ENCODE data around the gene AFG1L.

DNA sequence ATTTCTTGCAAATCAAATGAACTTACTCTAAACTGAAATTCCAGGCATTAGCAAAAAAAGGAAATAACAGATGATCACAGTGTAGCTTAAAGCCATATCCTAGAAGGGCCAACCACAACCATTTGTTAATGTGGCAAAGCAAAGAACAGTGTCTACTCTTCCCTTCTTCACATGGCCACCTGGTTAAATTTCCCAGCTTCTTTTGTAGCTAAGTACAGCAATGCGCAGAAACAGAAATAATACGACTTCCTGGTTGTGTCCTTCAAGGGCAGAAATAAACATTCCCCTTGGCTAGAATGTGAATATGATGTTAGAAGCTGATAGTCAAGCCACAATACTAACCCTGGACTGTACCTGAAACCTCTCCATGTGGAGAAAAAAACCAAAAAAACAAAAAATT is 43.6 kb upstream of the AFG1L start:
- TF ChIP-seq, protein P1, sequence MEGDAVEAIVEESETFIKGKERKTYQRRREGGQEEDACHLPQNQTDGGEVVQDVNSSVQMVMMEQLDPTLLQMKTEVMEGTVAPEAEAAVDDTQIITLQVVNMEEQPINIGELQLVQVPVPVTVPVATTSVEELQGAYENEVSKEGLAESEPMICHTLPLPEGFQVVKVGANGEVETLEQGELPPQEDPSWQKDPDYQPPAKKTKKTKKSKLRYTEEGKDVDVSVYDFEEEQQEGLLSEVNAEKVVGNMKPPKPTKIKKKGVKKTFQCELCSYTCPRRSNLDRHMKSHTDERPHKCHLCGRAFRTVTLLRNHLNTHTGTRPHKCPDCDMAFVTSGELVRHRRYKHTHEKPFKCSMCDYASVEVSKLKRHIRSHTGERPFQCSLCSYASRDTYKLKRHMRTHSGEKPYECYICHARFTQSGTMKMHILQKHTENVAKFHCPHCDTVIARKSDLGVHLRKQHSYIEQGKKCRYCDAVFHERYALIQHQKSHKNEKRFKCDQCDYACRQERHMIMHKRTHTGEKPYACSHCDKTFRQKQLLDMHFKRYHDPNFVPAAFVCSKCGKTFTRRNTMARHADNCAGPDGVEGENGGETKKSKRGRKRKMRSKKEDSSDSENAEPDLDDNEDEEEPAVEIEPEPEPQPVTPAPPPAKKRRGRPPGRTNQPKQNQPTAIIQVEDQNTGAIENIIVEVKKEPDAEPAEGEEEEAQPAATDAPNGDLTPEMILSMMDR (IDR thresholded peaks at IDR 0.05) = no peak
- TF ChIP-seq, protein P2, sequence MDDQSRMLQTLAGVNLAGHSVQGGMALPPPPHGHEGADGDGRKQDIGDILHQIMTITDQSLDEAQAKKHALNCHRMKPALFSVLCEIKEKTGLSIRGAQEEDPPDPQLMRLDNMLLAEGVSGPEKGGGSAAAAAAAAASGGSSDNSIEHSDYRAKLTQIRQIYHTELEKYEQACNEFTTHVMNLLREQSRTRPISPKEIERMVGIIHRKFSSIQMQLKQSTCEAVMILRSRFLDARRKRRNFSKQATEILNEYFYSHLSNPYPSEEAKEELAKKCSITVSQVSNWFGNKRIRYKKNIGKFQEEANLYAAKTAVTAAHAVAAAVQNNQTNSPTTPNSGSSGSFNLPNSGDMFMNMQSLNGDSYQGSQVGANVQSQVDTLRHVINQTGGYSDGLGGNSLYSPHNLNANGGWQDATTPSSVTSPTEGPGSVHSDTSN (IDR thresholded peaks at IDR 0.05) = no peak

Measured in SK-N-SH (cell line).